Endothelial cell of umbilical vein (primary cell): Measurements from ENCODE around the gene SPATA45. TPM values are rescaled to one million over a fixed set of nuclear protein-coding genes. Genes with fewer than 3 reads are reported as not detected.

ENCODE experiments used
- BruUV-seq: library from RNA; stranded (reverse); fragments of 400-500 nt; replicated peaks from 2 replicates; lab custom pipeline; 2021; lab: Mats Ljungman, UMichigan
- CTCF ChIA-PET: fragments of 300-600, 350-600 bp; sonication (Branson Sonifier 250); formaldehyde crosslinking; loops from one replicate; lab custom pipeline; 2021; ENCODE audit warnings: antibody characterized with exemption, inconsistent platforms; lab: Charles Lee
- POLR2A ChIA-PET: fragments of 300-600, 350-600 bp; sonication (Branson Sonifier 250); formaldehyde crosslinking; loops from one replicate; lab custom pipeline; 2021; ENCODE audit warnings: antibody characterized with exemption, inconsistent platforms; lab: Charles Lee
- DNase-seq: peaks from one replicate; pipeline ENCODE4 v3.0.0-alpha.2; 2011; ENCODE audit warnings: low read depth, low spot score
- FAIRE-seq: peaks from 2 replicates; lab custom pipeline; 2011; peaks lifted over from hg19 to GRCh38; lab: Jason Lieb, UNC
- H2AFZ ChIP-seq: 2 replicates; pipeline ENCODE4 v1.6.0; 2012; ENCODE audit warnings: low read depth, low read length, control low read depth, inconsistent platforms
- H3K27ac ChIP-seq: 2 replicates; pipeline ENCODE4 v1.5.1; 2011; ENCODE audit warnings: low read depth, mild to moderate bottlenecking, control low read depth, low read length, moderate library complexity; ENCODE audit not compliant: insufficient read depth
- H3K27me3 ChIP-seq, 2 experiments: 2 replicates each; pipeline versions ENCODE4 v1.6.0 to v1.6.1; 2011; ENCODE audit warnings: low read length in 2 of 2, mixed read lengths in 1 of 2; ENCODE audit not compliant: control insufficient read depth in 2 of 2, insufficient read depth in 2 of 2
- H3K36me3 ChIP-seq, 2 experiments: 2 replicates in 1 of 2; 3 replicates in 1 of 2; pipeline ENCODE4 v1.5.1; 2011; ENCODE audit warnings: low read length in 2 of 2, mild to moderate bottlenecking in 1 of 2, moderate library complexity in 1 of 2; ENCODE audit not compliant: control insufficient read depth in 2 of 2, insufficient read depth in 2 of 2; ENCODE audit errors: extremely low read depth in 1 of 2
- H3K4me1 ChIP-seq: 3 replicates; pipeline ENCODE4 v1.5.1; 2011; ENCODE audit warnings: mild to moderate bottlenecking, low read length; ENCODE audit not compliant: control insufficient read depth, insufficient read depth; ENCODE audit errors: extremely low read depth
- H3K4me2 ChIP-seq: 2 replicates; pipeline ENCODE4 v1.6.1; 2011; ENCODE audit warnings: low read length, control low read depth, mixed read lengths; ENCODE audit not compliant: insufficient read depth
- H3K4me3 ChIP-seq, 3 experiments: fragments of 200-600 bp in 1 of 3; sonication (generic), shearing (Covaris generic) in 1 of 3; replicated peaks in 1 of 3; 2 replicates each; pipeline ENCODE4 v1.5.1; 2011 to 2016; ENCODE audit warnings: control low read depth in 3 of 3, low read length in 3 of 3, mild to moderate bottlenecking in 2 of 3, inconsistent platforms in 1 of 3, low read depth in 1 of 3, moderate library complexity in 1 of 3; ENCODE audit not compliant: insufficient read depth in 1 of 3
- H3K79me2 ChIP-seq: 2 replicates; pipeline ENCODE4 v1.6.0; 2012; ENCODE audit warnings: low read length, inconsistent platforms; ENCODE audit not compliant: control insufficient read depth, insufficient read depth
- H3K9ac ChIP-seq: replicated peaks from 2 replicates; pipeline ENCODE3; 2011; ENCODE audit warnings: low read length, control low read depth; ENCODE audit not compliant: insufficient read depth; ENCODE audit errors: extremely low read depth
- H3K9me1 ChIP-seq: replicated peaks from 3 replicates; pipeline ENCODE4 v1.6.0; 2011; ENCODE audit warnings: mild to moderate bottlenecking, low read length; ENCODE audit not compliant: control insufficient read depth, insufficient read depth; ENCODE audit errors: extremely low read depth
- H3K9me3 ChIP-seq: replicated peaks from 2 replicates; pipeline ENCODE4 v1.5.1; 2012; ENCODE audit warnings: low read length, inconsistent platforms; ENCODE audit not compliant: control insufficient read depth, insufficient read depth
- H4K20me1 ChIP-seq: replicated peaks from 2 replicates; pipeline ENCODE3; 2011; ENCODE audit warnings: mild to moderate bottlenecking, low read length; ENCODE audit not compliant: control insufficient read depth, insufficient read depth; ENCODE audit errors: extremely low read depth
- EZH2 ChIP-seq: IDR thresholded peaks from 2 replicates; pipeline ENCODE4 v1.6.1; 2012; ENCODE audit warnings: borderline replicate concordance, low read depth, mild to moderate bottlenecking, moderate library complexity, low read length, inconsistent platforms; ENCODE audit not compliant: severe bottlenecking
- FOS ChIP-seq: IDR thresholded peaks from 2 replicates; pipeline ENCODE4 v1.6.1; 2011; ENCODE audit warnings: mild to moderate bottlenecking, low read length, moderate library complexity, borderline replicate concordance; ENCODE audit not compliant: insufficient read depth
- GATA2 ChIP-seq: IDR thresholded peaks from 2 replicates; pipeline ENCODE4 v1.7.0; 2011; ENCODE audit warnings: low read depth, mild to moderate bottlenecking, moderate library complexity, mixed read lengths, low read length; ENCODE audit not compliant: insufficient read length, insufficient read depth
- JUN ChIP-seq: IDR thresholded peaks from 2 replicates; pipeline ENCODE4 v1.6.1; 2011; ENCODE audit warnings: borderline replicate concordance, low read depth; ENCODE audit not compliant: insufficient read length, insufficient read depth
- MYC ChIP-seq: IDR thresholded peaks from one replicate; pipeline ENCODE4 v1.6.1; 2011; ENCODE audit warnings: mild to moderate bottlenecking, low read depth, low read length
- POLR2A ChIP-seq: IDR thresholded peaks from 2 replicates; pipeline ENCODE4 v1.6.1; 2012; ENCODE audit warnings: low read depth, mild to moderate bottlenecking, control low read depth, low read length
- dilution Hi-C: fragments of 300-500 bp; cut with MboI; formaldehyde crosslinking; loops from one replicate; pipeline ENCODE4 v1.15.0; 2019; ENCODE audit warnings: low sequenced_read_pairs; ENCODE audit not compliant: extremely low pct_ligation_motif_present
- intact Hi-C: fragments of 100-400 bp; cut with micrococcal nuclease; formaldehyde crosslinking; loops from one replicate; pipeline ENCODE4 v1.10.0; 2022
- polyA plus RNA-seq, 4 experiments: library from polyadenylated mRNA; depleted of rRNA in 3 of 4; stranded (reverse) in 3 of 4; unstranded in 1 of 4; fragments of >200 nt; gene quantifications; 2 replicates each; pipeline versions ENCODE4 v1.2.1 to v1.2.3, GENCODE V29; 2011 to 2012; ENCODE audit warnings: missing spikeins in 1 of 4
- small RNA-seq: library from RNA; depleted of rRNA; stranded (forward); fragments of <200 nt; gene quantifications from one replicate; pipeline ENCODE3, GENCODE V24; 2012; ENCODE audit warnings: low replicate concordance, low read depth; ENCODE audit not compliant: insufficient read depth, insufficient read length
- total RNA-seq: library from RNA; stranded (reverse); gene quantifications from 2 replicates; pipeline ENCODE4 v1.2.3, GENCODE V29; 2021
- TF ChIP-seq, protein P1 (sequence below): IDR thresholded peaks from 2 replicates; pipeline ENCODE4 v1.6.1; 2011; ENCODE audit not compliant: insufficient read depth, insufficient read length

The SPATA45 gene
- total and polyA plus RNA-seq, 2 donors (not counting 3 experiments of a cell fraction or from before 2014, with no cell fraction given) = not detected

DNA sequence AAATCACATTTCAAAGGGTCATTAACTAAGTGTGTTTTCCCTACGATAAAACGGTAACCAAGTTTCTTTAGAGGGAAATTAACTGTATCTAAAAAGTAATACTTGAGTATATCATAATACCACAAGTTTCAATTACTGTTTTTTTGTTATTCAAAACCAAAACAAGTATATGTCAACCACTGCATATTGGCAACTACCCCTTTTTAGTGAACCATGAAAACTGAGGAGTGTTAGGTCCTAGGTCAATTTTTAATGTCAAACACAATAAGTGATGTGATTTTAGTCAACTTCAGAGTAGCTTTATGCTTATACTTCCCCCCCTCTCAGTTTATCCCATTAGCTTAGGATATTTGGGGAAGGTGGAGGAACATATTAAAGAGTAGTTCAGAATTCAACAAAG is 66.2 kb downstream of the SPATA45 start:
- CTCF ChIA-PET = interaction anchor here (0.7 to 3.4 kb wide), 9 partner anchors 12 to 331 kb away, joined by 3 to 31 read pairs (median 3); no protein-coding TSS in a partner anchor
- dilution Hi-C loops = no loop called here

DNA sequence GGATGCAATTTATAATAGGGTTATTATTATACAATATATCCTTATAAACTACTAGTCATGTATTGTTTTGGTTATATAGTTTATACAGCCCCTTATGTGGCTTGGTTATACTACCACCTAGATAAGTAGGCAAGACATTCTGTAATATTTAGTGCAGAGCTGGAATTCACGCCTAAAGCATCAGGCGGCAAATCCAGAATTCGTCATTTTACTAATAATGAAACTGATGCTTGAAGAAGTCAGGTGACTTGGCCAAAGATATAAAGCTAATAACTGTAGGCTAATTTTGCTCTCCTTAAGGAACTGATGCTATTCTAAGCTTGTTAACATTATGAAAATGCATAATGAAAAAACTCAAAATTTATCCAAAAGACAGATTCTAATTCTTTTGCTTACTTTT is 66.7 kb downstream of the SPATA45 start:
- no peak overlapping the region for H3K9ac ChIP-seq
- intact Hi-C loops (no loop called here), dilution Hi-C loops (no loop called here)
- POLR2A ChIA-PET = no interaction called here
- H3K4me1 ChIP-seq = peaks cover 15% of the 10 kb centered on the region
- BruUV-seq = no TSS peak
- no peak overlapping the region for H3K4me3 ChIP-seq
- H3K27ac ChIP-seq = no peak overlapping the region
- H4K20me1 ChIP-seq = no peaks in the 10 kb centered on the region
- peaks cover 0 to 6% of the 10 kb centered on the region in 2 experiments for H3K36me3 ChIP-seq
- H3K9me1 ChIP-seq = no peaks in the 10 kb centered on the region
- no peaks in the 10 kb centered on the region for H3K79me2 ChIP-seq
- no peak for TF ChIP-seq MYC
- TF ChIP-seq JUN = no peak
- no peak for TF ChIP-seq FOS
- no peak for TF ChIP-seq POLR2A
- no peak for TF ChIP-seq EZH2
- no peak for TF ChIP-seq GATA2
- TF ChIP-seq, protein P1, sequence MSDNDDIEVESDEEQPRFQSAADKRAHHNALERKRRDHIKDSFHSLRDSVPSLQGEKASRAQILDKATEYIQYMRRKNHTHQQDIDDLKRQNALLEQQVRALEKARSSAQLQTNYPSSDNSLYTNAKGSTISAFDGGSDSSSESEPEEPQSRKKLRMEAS = no peak
- no peaks in the 10 kb centered on the region for H3K27me3 ChIP-seq
- CTCF ChIA-PET = interaction anchor here (1.1 to 3.4 kb wide), 7 partner anchors 30 to 331 kb away, joined by 3 to 31 read pairs (median 11); no protein-coding TSS in a partner anchor
- no peak overlapping the region for H3K4me2 ChIP-seq
- DNase-seq (no peak), FAIRE-seq (no peak)
- H3K9me3 ChIP-seq = no peaks in the 10 kb centered on the region
- no peak overlapping the region for H2AFZ ChIP-seq

More for the DNA sequence above, 66.2 kb downstream of the SPATA45 start:
- no peaks in the 10 kb centered on the region for H4K20me1 ChIP-seq
- no peaks in the 10 kb centered on the region for H3K9me3 ChIP-seq
- peaks cover 15% of the 10 kb centered on the region for H3K4me1 ChIP-seq
- H3K9me1 ChIP-seq = no peaks in the 10 kb centered on the region
- no TSS peak for BruUV-seq
- intact Hi-C loops = no loop called here
- H3K4me2 ChIP-seq = no peak overlapping the region
- H3K36me3 ChIP-seq = peaks cover 0 to 6% of the 10 kb centered on the region in 2 experiments
- no peak overlapping the region for H3K9ac ChIP-seq
- no peak overlapping the region for H3K27ac ChIP-seq
- H3K79me2 ChIP-seq = no peaks in the 10 kb centered on the region
- no peak overlapping the region for H3K4me3 ChIP-seq
- no peak overlapping the region for H2AFZ ChIP-seq
- no peaks in the 10 kb centered on the region for H3K27me3 ChIP-seq
- FAIRE-seq (no peak), DNase-seq (no peak)
- POLR2A ChIA-PET = no interaction called here
- TF ChIP-seq FOS (no peak), MYC (no peak), JUN (no peak)

Small RNA genes lying within 50 kb of the gene (small RNA-seq; reads per million reads assigned to genes)
- gene AC104333.1 = not detected
- gene AC104333.2 = not detected

Other genes starting within 250 kb of the SPATA45 start
- gene ATF3, start 238.9 kb downstream of the SPATA45 start, total RNA-seq = 6.1 and 10.7 TPM in 2 replicates
- 16.6 and 17.1 TPM in 2 replicates for gene ATF3, start 238.9 kb downstream of the SPATA45 start, polyA plus RNA-seq
- gene BATF3, start 147.8 kb downstream of the SPATA45 start, total RNA-seq = 0.25 and 1.9 TPM in 2 replicates
- 0.69 and 1.3 TPM in 2 replicates for gene BATF3, start 147.8 kb downstream of the SPATA45 start, polyA plus RNA-seq
- 27.7 and 30.2 TPM in 2 replicates for gene NSL1, start 55.9 kb downstream of the SPATA45 start, total RNA-seq
- 15.5 and 18.9 TPM in 2 replicates for gene NSL1, start 55.9 kb downstream of the SPATA45 start, polyA plus RNA-seq
- 7.8 and 8.0 TPM in 2 replicates for gene TATDN3, start 55.8 kb downstream of the SPATA45 start, total RNA-seq
- gene TATDN3, start 55.8 kb downstream of the SPATA45 start, polyA plus RNA-seq = 3.5 and 4.3 TPM in 2 replicates
- 11.9 and 12.0 TPM in 2 replicates for gene FLVCR1, start 10.6 kb upstream of the SPATA45 start, total RNA-seq
- 3.2 and 3.5 TPM in 2 replicates for gene FLVCR1, start 10.6 kb upstream of the SPATA45 start, polyA plus RNA-seq
- gene VASH2, start 102.9 kb upstream of the SPATA45 start, total RNA-seq = 1.4 and 2.9 TPM in 2 replicates
- 0.30 and 0.70 TPM in 2 replicates for gene VASH2, start 102.9 kb upstream of the SPATA45 start, polyA plus RNA-seq
- gene ANGEL2, start 168.2 kb upstream of the SPATA45 start, total RNA-seq = 31.6 and 39.1 TPM in 2 replicates
- gene ANGEL2, start 168.2 kb upstream of the SPATA45 start, polyA plus RNA-seq = 11.9 and 12.6 TPM in 2 replicates
- gene RPS6KC1, start 203.6 kb upstream of the SPATA45 start, total RNA-seq = 14.9 and 18.6 TPM in 2 replicates
- 4.0 and 5.1 TPM in 2 replicates for gene RPS6KC1, start 203.6 kb upstream of the SPATA45 start, polyA plus RNA-seq